T-helper 2 cell (primary cell): ENCODE measurements around the gene SLC35D3.
A peak's percentile ranks its signal among the peaks of the same experiment; 100 is the strongest.
"Not testable (repeated sequence)": the region's sequence is repeated elsewhere in the genome, so short reads cannot be mapped to it uniquely, and the experiment has no call there.

Experiments used
- DNase-seq, 5 experiments: peaks; one replicate each; pipeline versions ENCODE4 v3.0.0 to v3.0.0-alpha.2; 2012 to 2022

Gene SLC35D3

DNA sequence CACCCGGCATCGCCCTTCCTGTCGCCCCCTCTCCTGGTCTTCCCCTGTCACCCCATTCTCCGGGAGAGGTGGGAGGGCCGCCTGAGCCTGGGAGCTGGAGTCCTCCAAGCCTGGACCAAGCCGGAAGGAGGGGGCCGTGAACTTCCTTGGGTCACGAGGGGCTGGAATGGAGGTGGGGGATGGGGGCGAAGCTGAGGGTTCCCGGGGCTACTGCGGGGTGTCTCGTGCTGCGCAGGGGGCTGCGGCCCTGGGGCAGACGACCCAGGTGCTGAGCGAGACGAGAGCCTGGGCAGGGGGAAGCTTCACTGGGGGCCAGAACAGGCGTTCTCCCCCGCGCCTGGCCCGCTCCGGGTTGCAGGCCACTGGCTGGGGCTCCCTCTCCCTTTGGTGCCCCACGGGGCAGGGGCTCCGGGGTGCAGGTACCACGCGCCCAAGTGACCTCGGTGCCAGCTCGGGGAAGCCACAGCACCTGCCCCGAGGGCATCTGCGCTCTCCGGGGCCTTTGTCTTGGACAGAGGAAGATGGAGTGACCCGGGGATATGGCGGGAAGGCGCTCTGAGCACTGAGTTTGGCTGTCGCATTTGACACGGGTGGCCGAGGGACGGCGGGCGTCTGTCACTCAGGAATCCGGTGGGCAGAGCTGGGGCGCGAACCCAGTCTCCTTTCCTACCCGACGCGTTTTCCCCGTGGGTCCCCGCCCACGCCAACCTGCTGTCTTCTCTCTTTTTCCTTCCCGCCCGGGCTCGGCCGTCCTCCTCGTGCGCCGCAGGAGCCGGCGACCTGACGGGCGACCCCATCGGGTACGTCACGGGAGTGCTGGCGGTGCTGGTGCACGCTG is 1.2 kb downstream of the SLC35D3 start:
- DNase-seq, result peak in 2 of 5 experiments; percentile 4 to 17

DNA sequence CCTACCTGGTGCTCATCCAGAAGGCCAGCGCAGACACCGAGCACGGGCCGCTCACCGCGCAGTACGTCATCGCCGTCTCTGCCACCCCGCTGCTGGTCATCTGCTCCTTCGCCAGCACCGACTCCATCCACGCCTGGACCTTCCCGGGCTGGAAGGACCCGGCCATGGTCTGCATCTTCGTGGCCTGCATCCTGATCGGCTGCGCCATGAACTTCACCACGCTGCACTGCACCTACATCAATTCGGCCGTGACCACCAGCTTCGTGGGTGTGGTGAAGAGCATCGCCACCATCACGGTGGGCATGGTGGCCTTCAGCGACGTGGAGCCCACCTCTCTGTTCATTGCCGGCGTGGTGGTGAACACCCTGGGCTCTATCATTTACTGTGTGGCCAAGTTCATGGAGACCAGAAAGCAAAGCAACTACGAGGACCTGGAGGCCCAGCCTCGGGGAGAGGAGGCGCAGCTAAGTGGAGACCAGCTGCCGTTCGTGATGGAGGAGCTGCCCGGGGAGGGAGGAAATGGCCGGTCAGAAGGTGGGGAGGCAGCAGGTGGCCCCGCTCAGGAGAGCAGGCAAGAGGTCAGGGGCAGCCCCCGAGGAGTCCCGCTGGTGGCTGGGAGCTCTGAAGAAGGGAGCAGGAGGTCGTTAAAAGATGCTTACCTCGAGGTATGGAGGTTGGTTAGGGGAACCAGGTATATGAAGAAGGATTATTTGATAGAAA is 2.0 kb downstream of the SLC35D3 start:
- DNase-seq, result no peak

DNA sequence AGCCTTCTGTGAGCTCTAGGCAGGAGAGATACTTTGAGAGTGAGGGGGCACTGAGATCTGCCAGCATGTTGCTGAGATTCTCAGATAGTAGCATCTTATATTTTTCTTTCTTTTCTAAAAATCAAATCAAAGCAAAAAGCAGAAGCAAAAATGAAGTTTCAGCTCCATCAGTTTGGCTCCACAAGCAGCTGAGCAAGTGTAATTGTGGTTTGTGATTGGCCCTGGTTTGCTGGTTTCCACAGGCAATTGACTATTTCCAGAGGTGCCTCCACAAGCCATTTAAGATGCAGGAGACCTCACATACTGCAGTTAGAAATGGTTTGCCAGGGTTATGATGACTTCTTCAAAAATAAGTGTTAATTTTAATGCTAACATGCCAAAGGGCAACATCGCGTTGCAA is 4.3 kb downstream of the SLC35D3 start:
- DNase-seq, result no peak

DNA sequence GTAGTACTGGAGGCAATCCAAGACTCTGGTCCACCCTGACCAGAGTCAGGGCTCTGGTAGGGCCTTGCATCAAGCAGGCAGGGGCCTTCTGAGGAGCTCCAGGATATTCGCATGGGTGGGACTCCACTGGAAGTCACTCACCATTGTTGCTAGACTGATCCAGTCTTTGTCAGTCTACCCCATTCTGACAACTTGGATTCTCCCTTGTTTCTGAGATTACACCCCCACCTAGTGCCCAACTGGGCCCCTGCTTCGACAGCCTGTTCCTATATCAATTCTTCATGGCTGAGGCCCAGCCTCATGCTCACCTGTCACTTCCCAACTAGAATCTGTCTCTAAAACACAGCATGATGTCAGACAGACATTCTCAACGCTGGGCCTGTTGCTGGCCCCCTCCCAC is 5.2 kb downstream of the SLC35D3 start:
- peak in 1 of 5 experiments; percentile 22 for DNase-seq

DNA sequence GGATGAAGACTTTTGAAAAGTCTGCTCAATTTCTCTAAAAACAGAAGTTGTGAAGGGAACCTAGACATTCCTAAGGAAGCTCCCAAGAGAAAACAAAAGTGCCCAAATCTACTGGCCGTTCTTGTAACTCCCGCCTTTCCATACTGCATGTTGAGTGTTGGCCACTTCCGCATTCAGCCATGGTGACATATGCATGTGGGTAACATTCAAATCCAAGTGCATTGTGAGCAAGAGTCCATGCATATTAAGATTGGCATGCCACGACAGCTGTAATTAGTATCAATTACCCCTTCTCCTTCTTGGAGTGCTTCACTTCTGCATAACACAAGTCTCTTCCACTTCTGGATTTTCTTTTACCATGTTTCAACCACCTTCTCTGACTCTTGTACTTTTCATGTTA is 8.4 kb downstream of the SLC35D3 start:
- no peak for DNase-seq

DNA sequence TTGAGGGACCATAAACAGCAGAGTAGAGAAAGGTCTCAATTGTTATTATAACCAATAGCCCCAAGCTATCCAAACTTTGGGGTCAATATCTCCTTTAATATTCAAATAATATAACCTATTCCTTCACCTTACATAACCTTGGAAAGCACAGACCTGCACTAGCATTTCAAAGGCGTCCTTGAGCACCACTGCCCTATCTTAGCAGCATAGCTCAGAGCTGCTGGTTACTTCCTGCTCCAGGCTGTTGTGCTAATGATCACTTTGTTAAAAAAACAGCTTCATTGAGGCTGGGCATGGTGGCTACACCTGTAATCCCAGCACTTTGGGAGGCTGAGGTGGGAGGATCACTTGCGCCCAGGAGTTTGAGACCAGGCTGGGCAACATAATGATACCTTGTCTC is 10.5 kb downstream of the SLC35D3 start:
- no peak for DNase-seq

DNA sequence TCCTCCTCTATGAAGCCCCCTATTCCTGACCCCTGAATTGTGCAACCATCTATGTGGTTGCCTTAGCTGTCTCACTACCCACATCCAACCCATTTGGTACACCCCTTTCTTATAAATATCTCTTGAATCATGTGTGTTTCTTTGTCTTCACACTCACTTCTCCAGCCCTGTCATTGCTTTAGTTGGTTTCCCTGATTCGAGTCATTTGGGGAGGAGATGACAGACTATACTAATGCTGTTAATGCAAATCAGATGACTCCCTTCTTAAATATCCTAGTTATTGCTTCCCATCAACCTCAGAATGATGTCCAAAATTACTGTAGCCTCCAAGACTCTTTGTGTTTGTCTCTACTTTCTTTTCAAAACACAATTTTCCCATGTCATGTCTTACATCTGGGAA is 23.0 kb downstream of the SLC35D3 start:
- DNase-seq, result no peak

DNA sequence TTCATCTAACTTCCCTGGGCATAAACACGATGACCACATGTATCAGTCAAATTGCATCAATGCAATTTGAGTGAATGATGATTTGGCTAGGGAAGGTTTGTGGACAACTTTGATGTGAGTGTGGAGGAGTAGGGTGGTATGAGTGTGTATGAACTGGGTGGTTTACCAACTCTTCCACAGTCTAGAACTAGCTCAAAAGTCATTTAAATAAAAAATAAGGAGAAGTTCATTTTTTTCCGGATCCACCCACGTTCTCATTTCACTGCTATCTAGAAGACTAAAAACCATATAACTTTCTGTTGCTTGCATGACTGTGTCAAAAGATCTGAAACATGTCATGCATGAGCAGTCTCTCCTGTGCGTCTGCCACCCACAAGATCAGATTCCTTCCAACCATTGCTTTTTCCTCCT is 23.6 kb downstream of the SLC35D3 start:
- no peak for DNase-seq

DNA sequence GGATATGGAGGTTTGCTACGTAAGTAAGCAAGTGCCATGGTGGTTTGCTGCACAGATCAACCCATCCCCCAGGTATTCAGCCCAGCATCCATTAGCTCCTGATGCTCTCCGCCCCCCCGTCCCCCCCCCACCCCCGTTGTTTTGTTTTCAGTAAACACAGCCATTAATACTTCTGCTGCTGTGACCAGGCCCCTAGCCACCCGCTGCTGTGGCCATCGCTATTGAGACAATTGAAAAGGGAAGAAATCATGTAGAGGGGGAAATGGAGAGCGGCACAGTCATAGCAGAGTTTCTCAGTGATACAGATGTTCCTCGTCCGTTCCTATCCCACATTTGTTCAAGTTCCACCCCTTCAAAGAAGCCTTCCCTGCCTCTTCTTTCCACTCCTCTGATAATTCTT is 24.9 kb downstream of the SLC35D3 start:
- no peak for DNase-seq

DNA sequence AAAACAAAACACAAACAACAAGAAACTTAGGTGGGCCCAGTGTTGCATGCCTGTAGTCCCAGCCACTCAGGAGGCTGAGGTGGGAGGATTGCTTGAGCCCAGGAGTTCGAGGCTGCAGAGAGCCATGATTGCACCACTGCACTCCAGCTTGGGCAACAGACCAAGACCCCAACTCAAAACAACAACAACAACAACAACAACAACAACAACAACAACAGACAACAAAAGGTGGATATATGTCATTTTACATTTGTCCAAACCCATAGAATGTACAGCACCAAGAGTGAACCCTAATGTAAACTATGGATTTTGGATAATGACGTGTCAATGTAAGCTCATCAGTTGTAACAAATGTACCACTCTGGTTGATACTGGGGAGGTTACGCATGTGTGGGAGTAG is 27.9 kb downstream of the SLC35D3 start:
- not testable (repeated sequence) for DNase-seq

DNA sequence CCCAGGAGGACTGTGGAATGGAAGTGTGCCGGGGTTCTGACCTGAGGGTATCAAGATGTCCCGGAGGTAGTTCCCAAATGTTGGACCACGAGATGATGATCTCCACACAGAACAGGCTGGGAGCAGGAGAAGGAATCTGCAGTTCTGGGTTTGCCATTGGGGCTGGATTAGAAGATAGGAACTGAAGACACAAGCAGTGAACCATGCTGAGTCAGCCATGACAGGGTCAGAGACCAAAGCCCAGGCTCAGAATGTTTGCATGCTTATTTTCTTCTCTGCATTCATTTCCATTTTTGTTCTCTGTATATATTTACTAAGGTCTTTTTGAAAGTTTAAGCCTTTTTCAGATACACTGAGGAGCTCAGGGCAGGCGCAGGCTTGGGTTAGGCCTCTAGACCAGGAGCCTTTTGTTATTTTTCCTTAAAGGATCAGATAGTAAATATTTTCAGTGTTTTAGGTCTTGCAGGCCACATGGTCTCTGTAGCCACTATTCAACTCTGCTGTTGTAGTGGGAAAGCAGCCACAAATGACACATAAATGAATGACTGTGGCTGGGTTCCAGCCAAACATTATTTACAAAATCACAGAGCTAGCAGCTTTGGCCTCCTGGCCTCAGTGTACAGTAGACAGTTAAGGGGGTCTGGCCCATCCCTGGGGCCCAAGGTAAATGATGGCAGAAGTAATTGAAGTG is 28.5 kb downstream of the SLC35D3 start:
- DNase-seq, result no peak

DNA sequence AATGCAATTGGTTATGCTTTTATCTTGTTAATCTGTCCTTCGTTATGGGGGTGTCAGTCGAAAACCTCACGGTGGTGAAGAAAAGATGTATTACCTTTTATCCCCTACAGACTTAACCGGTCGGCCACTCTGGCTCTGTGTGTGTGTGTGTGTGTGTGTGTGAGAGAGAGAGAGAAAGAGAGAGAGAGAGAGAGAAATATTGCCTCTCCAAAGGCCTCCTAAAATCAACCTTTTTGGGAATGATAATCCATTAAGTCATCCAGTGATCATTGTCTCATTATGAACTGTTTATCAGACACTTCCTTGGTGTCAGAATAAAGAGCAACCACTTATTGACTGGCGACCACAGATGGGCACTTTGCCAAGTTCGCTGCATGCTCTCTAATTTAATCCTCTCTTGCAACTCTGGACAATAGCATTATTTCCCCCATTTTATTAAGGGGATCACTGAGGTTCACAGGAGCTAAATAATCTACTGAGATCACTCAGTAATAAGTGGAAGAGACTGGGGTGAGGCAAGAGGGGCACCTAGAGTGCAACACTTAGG is 30.7 kb downstream of the SLC35D3 start:
- no peak for DNase-seq

DNA sequence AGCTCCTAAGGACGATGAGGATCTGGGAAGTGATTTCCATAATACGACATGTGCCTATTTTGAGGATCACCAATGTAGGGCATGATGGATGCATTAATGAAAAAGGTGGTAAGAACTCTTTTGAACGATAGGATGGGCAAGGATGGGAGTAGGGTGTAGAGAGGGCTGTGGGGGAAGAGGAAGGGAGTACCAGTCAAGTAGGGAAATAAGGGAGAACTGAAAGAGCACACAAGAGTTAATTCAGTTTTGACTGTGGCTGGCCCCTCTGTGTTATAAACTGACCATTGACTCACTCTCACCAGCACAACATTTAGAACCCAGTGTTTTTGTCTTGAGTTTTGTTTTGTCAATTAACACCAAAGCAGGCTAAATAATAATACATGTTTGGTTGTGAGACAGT is 33.0 kb downstream of the SLC35D3 start:
- no peak for DNase-seq

DNA sequence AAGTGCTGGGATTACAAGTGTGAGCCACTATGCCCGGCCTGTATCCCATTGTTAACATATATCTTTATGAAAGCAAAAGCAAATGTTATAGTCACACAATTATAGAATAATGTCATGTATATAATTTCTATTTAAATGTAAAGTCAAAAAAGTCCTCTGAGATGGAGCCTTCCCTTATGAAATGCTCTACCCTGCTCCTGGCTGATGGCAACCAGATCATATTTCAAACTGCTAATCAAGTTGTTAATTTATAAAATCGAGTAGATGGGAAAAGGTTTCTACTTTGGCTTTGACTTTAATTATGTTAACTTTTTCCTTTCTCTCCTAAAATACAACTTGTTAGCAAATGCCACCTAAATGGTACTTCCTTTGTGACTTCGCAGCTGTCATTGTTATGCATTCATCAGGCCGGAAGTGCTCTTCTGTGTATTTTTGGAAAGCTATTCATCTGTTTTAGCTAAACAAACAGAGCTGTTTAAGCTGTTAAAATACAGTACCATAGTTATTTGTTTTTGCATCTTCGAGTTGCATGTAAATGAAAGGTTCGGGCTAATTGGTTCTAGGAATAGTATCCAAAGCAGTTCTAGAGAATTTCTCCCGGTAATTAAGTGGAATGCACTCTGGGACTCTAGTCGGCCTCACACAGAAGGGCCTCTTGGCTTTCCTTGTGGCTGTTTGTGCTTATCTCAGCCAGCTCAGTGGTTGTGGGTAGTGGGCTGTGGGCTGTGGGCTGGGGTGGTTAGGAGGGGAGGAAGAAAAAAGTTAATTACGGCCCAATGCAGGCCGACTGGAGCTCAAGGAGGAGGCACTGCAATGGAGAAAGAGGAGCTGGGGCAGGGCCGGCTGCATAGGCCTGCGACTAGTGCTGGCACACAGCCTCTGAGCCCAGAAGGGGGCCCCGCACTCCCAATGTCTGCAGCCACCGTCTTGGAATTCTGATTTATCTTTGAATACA is 34.8 kb downstream of the SLC35D3 start:
- no peak for DNase-seq

DNA sequence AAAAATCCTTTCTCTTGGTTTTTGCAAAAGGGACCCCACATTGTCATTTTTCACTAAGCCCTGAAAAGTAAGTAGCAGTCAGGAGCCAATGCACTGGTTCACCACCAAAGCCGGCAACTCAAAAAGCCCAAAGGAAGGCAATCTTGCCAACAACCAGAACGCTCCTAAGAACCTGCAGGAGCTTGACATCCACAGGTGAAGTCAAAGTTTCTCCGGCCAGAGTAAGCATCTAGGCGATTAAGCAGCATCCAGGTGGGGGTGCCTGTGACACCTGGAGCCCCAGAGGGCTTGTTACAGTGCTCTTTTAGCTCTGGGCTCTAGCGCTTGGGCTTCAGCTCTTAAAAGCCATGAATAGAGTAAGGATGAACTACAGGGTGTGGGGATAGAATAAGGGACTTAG is 36.1 kb downstream of the SLC35D3 start:
- DNase-seq, result no peak

DNA sequence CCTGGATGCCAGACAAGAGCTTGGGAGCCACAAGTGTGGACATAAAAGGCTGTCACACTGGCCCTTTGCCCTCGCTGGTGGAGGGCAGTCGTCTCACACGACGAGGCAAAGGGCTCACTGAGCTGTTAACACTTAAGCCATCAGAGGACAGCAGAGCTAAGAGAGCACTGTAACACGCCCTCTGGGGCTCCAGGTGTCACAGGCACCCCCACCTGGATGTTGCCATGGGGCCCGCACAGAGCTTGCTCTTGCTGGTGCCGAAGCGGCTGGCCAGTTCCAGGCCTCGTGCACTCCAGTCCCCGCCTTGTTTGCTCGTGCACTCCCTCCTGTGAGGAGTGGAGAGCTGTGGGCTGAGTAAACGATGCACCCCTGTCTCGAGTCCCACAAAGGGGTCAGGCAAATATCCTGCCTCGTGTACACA is 37.4 kb downstream of the SLC35D3 start:
- DNase-seq, result no peak

DNA sequence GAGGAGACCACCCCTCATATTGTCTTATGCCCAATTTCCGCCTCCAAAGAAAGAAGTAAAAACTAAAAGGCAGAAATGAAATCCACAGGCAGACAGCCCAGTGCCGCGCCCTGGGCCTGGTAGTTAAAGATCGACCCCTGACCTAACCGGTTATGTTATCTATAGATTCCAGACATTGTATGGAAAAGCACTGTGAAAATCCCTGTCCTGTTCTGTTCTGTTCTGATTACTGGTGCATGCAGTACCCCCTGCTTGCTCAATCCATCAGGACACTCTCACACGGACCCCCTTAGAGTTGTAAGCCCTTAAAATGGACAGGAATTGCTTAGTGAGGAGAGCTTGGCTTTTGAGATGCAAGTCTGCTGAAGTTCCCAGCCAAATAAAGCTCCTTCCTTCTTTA is 37.8 kb downstream of the SLC35D3 start:
- not testable (repeated sequence) for DNase-seq

DNA sequence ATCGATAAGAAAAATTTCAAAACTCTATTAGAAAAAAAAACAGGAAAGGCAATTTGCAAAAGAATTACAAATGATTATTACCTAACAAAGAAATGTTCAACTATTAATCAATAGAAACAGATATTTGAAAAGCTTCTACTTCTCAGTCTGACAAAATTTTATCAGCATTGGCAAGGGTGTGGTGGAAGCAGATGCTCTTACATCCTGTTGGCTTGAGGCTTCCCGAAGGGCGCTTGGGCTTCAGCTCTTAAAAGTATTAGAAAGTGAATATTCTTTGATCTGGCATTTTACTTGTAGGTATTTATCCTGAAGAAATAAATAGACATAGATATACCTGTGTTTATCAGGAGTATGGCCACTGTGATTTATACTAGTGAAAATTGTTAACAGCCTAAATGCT is 38.7 kb downstream of the SLC35D3 start:
- DNase-seq, result no peak

DNA sequence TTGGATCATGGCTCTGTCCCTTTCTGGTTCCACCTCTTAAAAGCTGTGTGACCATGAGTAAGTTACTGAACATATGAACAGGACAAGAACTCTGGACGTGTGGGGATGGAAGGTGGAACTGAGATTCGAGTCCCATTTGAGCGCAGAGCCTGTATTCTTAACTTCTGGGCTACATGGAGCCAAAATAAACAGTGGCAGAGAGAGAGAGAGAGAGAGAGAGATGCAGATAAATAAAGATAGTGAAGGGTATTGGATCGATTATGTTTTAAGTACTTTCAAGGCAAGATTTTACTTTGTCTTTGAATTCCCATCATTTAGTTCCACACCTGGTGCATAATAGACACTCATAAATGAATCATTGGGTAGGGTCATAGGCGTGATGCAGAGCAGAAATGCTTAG is 39.7 kb downstream of the SLC35D3 start:
- DNase-seq, result no peak

DNA sequence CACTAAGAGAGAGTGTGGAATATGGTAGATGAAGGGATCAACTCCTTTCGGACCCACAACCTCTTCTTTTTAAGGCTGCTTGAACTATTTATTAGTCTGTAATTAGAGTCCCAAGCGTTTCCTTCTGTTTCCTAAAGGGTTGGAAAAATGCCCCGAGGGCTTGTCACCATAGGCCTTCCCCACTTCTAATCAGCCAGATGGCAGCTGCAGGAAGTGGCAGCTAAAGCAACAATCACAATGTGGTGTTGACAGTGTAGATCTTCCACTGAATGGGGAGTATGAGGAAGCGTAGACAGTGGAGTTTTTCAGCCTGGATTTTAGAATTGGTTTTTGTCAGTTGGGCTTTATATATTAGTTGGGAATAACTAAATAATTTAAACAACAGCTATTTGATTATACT is 40.6 kb downstream of the SLC35D3 start:
- no peak for DNase-seq

DNA sequence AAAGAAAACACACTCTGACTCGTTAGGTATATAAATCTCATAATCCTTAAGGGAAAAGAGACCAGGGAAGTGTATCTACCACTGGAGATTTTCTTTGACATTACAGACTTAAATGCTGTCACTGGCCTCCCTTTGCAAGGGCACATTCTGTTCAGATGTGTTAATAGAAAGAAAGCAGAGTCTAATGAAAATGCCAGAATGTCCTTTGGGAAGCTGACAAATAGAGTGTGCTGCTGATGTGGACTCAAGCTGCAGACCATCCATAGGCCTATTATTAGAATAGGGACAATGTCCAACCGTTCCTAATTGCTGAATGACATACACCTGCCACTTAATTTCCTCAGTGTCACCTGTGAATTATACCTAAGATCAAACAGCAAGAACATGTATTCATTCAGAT is 41.2 kb downstream of the SLC35D3 start:
- DNase-seq, result no peak

DNA sequence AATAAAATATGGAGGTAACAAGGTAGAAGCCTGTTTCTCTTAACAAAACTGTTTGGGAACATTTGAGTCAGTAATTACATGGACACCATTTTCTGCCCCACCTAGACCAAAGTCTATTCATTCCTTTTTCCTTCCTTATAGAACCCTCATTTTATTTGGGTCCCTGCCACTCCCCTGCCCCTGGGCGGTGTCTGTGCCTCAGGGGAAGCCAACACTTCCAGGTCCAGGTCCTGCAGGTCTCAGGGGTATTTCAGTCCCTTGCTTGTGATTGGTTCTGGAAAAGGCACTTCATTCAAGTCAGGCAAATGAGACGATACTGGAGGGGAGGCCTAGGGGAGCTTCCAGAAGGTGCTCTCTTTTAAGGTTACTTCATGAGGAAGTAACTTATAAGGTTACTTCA is 42.3 kb downstream of the SLC35D3 start:
- no peak for DNase-seq
